ENCODE measurements around the gene BMP8A.
A peak's percentile ranks its signal among the peaks of the same experiment; 100 is the strongest.
"Not testable (repeated sequence)": the region's sequence is repeated elsewhere in the genome, so short reads cannot be mapped to it uniquely, and the experiment has no call there.

Gene BMP8A

GRCh38 chr1:39491146-39491921 lies at the start of gene BMP8A:
TSS of gene BMP8A (plus strand) at chr1:39491636. CDS start at chr1:39491992, 356 bp downstream.
- ChIA-PET CTCF (interaction anchor here (1.0 kb wide), 1 partner anchor 26 kb away, joined by 3 read pairs; no protein-coding TSS in a partner anchor), POLR2A (no interaction called here)
- peak; percentile 92 for DNase-seq (ENCODE audit: extremely low spot score)
- TF ChIP-seq CTCF (IDR thresholded peaks at IDR 0.05; ENCODE audit: control extremely low read depth, extremely low read depth, low read depth, missing control alignments), result no peak

- DNase-seq (ENCODE audit: extremely low spot score), result no peak
- ChIA-PET POLR2A (no interaction called here), CTCF (interaction anchor here (1.1 to 3.4 kb wide), 5 partner anchors 10 to 343 kb away, joined by 3 to 11 read pairs (median 5); no protein-coding TSS in a partner anchor)
- no peak for TF ChIP-seq CTCF (IDR thresholded peaks at IDR 0.05; ENCODE audit: control extremely low read depth, extremely low read depth, low read depth, missing control alignments)
Observed at GRCh38 chr1:39441797-39442196, 49.6 kb upstream of the BMP8A start.

- CTCF ChIA-PET, result interaction anchor here (0.8 to 1.1 kb wide), 2 partner anchors 14 to 31 kb away, joined by 3 read pairs; no protein-coding TSS in a partner anchor
- POLR2A ChIA-PET, result no interaction called here
- no peak for TF ChIP-seq CTCF (IDR thresholded peaks at IDR 0.05; ENCODE audit: control extremely low read depth, extremely low read depth, low read depth, missing control alignments)
- no peak for DNase-seq (ENCODE audit: extremely low spot score)
Observed at GRCh38 chr1:39445573-39445972, 45.9 kb upstream of the BMP8A start.

GRCh38 chr1:39446986-39447567 lies 44.4 kb upstream of the BMP8A start:
- no peak for DNase-seq (ENCODE audit: extremely low spot score)
- ChIA-PET POLR2A (interaction anchor here (0.6 kb wide), 1 partner anchor 106 kb away, joined by 5 read pairs; no protein-coding TSS in a partner anchor), CTCF (interaction anchor here (1.1 to 1.5 kb wide), 5 partner anchors 9 to 348 kb away, joined by 3 to 7 read pairs (median 4); no protein-coding TSS in a partner anchor)
- TF ChIP-seq CTCF (IDR thresholded peaks at IDR 0.05; ENCODE audit: control extremely low read depth, extremely low read depth, low read depth, missing control alignments), result no peak

GRCh38 chr1:39450041-39450440 lies 41.4 kb upstream of the BMP8A start:
- DNase-seq (ENCODE audit: extremely low spot score); POLR2A ChIA-PET: not testable (repeated sequence)
- CTCF ChIA-PET, result interaction anchor here (1.4 kb wide), 1 partner anchor 88 kb away, joined by 3 read pairs; no protein-coding TSS in a partner anchor

- TF ChIP-seq CTCF (IDR thresholded peaks at IDR 0.05; ENCODE audit: control extremely low read depth, extremely low read depth, low read depth, missing control alignments), result no peak
- ChIA-PET POLR2A (no interaction called here), CTCF (no interaction called here)
- DNase-seq (ENCODE audit: extremely low spot score), result no peak
Observed at GRCh38 chr1:39450956-39451606, 40.4 kb upstream of the BMP8A start.

Measured in GM10248 (cell line).